HK-2 (cell line): ENCODE measurements around the gene IGDCC3.
"Not testable (repeated sequence)": the region's sequence is repeated elsewhere in the genome, so short reads cannot be mapped to it uniquely, and the experiment has no call there.

Source experiments
- DNase-seq: peaks from one replicate; pipeline ENCODE4 v3.0.0-alpha.2; 2018; ENCODE audit not compliant: unreplicated experiment

The IGDCC3 gene

DNA sequence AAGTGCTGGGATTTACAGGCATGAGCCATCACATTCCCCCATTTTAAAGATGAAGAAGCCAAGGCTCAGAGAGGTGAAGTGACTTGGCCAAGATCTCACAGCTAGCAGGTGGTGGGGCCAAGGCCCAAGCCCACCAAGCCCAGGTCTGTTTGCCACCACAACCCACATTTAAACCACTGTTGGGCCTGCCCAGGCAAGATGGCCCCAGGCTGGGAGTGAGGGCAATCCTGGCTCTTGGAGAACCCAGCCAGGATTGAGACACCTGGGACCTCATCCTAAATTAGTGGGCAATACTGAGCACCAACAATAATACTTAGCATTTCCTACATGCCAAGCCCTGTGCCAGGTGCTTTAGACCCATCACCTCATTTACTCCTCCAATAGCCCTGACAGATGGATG, 6.9 kb downstream of the IGDCC3 start:
- no peak for DNase-seq

GRCh38 chr15:65369651-65370050, 8.2 kb downstream of the IGDCC3 start:
- no peak for DNase-seq

GRCh38 chr15:65369212-65369547, 8.6 kb downstream of the IGDCC3 start:
- no peak for DNase-seq

- no peak for DNase-seq
Observed at GRCh38 chr15:65368302-65369211, 9.2 kb downstream of the IGDCC3 start.

GRCh38 chr15:65366122-65366892, 11.5 kb downstream of the IGDCC3 start:
- DNase-seq = no peak

DNA sequence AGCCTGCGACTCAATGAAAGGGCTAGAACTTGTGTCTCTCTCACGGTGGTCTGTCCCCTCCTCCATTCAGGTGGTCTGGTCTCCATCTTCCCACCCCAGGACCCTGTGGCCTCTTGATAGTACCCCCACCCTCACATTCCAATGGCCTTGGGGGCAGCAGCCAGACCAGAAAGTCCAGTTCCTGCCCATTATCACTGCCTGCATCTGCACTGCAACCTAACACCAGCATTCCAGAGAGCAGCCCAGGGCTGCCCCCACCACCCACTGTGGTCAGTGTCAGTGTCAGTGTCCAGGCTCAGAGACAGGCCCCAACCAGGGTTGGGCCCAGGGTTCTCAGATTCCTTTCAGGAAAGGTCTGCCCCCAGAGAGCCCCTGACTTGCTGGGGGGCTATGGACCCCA, 12.6 kb downstream of the IGDCC3 start:
- no peak for DNase-seq

- DNase-seq = no peak
Observed at GRCh38 chr15:65363766-65364165, 14.0 kb downstream of the IGDCC3 start.

DNA sequence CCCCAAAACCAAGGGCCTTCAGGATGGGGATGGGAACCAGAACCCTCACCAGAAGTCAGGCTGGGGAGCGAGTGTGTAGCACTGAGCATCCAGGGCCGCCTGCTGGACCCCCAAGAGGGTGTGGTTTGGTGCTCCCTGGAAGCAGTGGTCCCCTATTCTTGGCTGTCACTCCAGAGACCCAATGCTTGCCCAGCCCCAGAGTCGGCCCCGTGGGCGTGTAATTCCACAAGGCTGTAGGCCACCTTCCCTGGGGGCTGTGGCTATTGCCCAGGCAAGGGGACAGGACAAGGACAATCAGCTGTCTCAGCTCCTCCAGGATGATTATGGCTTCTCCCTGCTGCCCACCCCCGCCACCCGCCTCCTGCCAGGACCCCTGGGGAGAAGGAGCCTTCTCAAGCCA, 14.5 kb downstream of the IGDCC3 start:
- no peak for DNase-seq

- no peak for DNase-seq
Observed at GRCh38 chr15:65362491-65362890, 15.3 kb downstream of the IGDCC3 start.

DNA sequence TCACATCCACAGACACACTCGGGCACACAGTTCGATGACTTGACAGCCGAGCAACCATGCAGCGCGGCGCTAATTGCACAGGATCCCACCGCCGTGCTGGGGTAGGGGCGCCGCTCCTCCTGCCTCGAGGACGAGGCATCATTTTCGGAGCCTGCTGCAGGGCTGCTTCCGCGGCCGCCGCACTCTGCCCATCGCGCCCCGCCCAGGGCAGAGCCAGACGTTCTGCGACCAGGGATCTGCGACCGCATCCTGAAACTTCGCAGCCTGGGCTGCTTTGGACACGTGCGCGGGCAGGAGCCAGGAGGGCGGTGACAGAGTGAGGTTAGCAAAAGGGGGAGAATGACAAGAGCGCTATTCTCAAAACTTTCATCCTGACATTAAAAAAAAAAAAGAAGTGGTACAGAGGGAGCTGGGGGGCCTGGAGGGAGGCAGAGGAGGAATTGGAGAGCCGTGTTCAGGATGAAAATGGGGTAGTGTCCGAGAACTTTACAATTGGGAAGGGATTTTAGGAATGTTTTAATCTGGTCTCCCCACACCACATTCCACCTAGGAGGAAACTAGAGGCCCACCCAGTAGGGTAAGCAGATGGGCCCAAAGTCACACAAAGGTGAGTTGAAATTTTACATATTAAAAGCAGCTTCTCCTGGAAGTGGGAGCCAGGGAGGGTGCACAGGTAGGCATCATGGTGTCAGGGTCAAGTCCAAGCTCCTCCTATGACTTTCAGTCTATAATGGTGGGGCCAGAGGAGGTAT, 15.9 kb downstream of the IGDCC3 start:
- DNase-seq = no peak

DNA sequence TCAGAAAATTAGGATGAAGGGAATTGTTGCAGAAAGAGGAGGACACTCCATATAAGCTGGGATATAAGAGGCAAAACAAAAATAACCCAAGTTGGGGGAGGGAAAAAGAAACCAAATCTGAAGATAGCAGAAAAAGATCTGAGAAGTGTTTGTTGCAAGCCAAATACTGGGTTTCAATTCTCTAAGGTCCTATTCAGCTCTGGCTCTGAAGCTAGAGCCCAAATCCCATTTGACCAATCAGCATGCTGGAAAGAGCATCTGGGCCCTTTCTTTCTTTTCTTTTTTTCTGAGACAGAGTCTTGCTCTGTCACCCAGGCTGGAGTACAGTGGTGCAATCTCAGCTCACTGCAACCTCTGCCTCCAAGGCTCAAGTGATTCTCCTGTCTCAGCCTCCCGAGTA, 17.3 kb downstream of the IGDCC3 start:
- DNase-seq = no peak

GRCh38 chr15:65355988-65356353, 21.8 kb downstream of the IGDCC3 start:
- DNase-seq = no peak

DNA sequence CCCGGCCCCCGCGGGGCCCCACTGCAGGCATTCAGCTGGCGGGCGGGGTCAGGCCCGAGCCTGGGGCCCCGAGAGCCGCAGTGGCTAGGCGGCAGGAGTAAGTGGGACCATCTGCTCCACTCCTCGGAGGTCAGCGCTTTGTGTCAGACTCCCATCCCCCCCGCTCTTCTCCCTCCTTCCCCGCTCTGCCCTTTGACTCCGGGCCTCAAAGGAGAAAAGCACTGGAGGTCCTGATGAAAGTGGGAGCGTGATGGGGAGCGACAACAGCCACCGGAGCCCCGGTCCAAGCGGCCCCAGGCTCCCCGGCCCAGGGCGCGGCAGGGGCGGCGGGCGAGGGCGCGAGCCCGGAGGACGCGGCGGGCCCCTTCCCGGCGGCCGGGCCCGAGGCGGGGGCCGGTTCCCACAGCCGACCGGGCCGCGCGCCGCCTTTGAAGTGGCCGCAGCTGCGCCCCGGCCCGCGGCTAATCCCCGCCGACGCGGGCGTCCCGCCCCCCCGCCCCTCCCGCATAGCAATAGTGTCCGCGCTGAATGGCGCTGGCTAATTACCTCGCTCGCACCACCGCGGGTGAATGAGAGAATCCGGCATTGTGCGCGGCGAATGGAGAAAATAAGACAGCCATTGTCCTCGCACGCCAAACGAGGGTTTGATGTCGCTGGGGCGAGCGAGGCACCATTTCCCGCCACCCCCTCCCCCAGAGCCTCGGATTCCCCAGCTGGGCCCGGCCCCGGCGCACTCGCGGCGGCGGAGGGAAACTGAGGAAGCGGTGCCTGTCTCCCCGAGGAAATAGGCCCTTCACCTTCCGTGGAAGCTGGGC, 22.4 kb downstream of the IGDCC3 start:
- DNase-seq = no peak

- DNase-seq = no peak
Observed at GRCh38 chr15:65354835-65355172, 23.0 kb downstream of the IGDCC3 start.

DNA sequence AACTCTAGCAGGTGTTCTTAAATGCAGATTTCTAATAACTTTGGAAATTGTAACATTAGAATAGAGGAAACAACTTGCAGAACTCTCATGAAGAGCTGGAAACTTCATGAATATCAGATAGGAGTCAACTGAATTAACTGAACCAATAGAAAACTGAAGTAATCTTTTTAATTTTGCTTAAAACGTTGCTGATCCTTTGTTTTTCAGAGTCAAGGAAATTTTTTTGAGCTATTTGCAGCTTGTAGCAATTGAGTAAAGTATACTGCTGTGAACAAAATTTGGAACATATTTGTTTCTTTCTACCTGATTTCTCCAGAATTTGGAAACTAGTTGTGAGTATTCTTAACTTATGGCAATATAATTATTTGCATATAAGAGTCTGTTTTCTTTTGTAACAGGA, 25.8 kb downstream of the IGDCC3 start:
- DNase-seq = not testable (repeated sequence)

GRCh38 chr15:65349338-65349737, 28.5 kb downstream of the IGDCC3 start:
- no peak for DNase-seq

- DNase-seq = not testable (repeated sequence)
Observed at GRCh38 chr15:65347756-65348155, 30.0 kb downstream of the IGDCC3 start.

GRCh38 chr15:65346856-65347598, 30.8 kb downstream of the IGDCC3 start:
- no peak for DNase-seq

DNA sequence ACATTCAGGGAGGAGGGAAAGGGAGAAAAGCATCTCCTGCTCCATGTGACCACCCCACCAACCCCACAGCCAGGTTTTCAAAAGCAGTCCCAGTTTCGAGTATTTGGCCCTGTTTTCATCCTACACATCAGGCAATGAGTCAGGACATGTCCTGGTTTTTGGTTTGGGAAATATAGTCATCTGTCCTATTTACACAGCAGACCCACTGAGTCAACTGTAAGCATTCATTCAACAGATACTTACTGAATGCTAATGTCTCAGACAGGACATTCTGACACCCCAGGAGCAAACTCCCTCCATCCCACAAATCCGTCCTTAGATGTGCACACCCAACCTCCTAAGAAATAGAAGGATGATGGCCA, 32.9 kb downstream of the IGDCC3 start:
- DNase-seq = no peak

- DNase-seq = no peak
Observed at GRCh38 chr15:65344214-65344913, 33.4 kb downstream of the IGDCC3 start.
